Stimulated activated CD8-positive, alpha-beta memory T cell treated with anti-CD3 and anti-CD28 coated beads, Interleukin-12 subunit alpha, Interleukin-12 subunit beta, amount 100 ng/mL, for 24 hours (primary cell): ENCODE results near the gene HEATR3.
A peak's percentile ranks its signal among the peaks of the same experiment; 100 is the strongest.

Experiments
- DNase-seq: peaks from one replicate; pipeline ENCODE4 v3.0.0-alpha.2; 2020; ENCODE audit errors: extremely low read depth

Gene HEATR3

GRCh38 chr16:50065624-50066481 is at the start of gene HEATR3:
HEATR3 (plus strand) TSS chr16:50065970; CDS start chr16:50066132, 162 bp downstream.
- peak; percentile 77 for DNase-seq

DNA sequence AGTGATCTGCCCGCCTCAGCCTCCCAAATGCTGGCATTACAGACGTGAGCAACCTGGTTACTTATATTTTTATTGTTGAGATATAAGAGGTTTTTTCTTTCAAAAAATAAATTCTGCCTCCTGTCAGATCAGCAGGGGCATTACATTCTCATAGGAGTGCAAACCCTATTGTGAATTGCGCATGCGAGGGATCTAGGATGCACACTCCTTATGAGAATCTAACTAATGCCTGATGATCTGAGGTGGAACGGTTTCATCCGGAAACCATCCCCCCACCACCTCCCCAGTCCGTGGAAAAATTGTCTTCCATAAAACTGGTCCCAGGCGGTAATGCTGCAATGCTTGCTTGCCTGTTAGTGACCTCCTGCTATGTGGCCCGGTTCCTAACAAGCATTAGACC is 48.2 kb upstream of the HEATR3 start:
- no peak for DNase-seq

DNA sequence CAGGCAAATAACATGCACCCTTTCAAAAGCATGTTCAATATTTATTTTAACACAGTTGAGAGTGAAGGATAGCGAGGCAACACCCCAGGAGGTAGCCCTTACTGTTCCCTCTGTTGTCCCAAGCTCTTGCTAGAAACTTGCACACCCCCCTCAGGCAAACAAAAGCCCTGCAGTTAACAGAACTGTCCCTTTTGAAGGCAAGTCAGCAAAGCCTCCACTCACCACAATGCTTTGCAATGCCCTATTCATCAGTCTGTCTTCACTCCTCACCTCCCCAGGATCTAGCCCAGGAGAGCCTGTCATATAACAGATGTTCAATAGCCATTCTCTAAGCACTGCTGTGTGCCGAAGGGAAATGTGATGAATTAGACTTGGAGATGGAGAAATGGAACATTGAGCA is 44.2 kb upstream of the HEATR3 start:
- no peak for DNase-seq

DNA sequence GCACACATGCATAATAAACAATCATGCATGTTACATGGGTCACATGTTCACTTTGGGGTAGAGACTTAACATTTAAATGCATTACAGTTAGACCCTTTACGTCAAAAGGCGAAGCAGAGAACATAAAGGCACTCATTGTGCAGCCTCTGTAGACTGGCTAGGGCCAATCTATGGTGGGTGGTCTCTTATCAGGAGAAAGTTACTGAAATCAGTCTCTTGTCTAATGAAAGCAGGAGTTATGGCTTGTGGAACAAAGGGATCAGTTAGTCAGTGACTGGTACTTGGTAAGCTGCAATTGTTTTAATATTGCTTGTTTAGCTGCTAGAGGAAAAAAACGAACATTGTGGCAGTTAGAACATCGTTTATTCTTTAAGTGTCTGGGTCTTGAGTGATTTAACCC is 42.1 kb upstream of the HEATR3 start:
- no peak for DNase-seq

DNA sequence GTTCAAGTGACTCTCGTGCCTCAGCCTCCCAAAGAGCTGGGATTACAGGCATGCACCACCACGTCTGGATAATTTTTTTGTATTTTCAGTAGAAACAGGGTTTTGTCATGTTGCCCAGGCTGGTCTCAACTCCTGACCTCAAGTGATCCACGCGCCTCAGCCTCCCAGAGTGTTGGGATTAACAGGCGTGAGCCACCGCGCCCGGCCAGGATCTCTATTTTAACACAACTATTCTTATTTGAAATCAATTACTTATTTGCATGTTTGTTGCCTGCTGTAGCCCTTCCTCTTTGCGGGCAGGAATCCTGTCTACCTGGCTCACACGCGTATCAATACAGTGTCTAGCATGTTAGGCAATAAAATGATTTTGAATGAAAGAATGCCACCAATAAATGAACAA is 41.6 kb upstream of the HEATR3 start:
- DNase-seq, result no peak

- DNase-seq, result peak; percentile 76
Measured at GRCh38 chr16:50024684-50025536, 40.9 kb upstream of the HEATR3 start, which contains the start of gene CNEP1R1. CNEP1R1 (plus strand) TSS chr16:50025225; CDS start chr16:50025316, 91 bp downstream.

- no peak for DNase-seq
Measured at GRCh38 chr16:50025537-50025931, 40.2 kb upstream of the HEATR3 start.

DNA sequence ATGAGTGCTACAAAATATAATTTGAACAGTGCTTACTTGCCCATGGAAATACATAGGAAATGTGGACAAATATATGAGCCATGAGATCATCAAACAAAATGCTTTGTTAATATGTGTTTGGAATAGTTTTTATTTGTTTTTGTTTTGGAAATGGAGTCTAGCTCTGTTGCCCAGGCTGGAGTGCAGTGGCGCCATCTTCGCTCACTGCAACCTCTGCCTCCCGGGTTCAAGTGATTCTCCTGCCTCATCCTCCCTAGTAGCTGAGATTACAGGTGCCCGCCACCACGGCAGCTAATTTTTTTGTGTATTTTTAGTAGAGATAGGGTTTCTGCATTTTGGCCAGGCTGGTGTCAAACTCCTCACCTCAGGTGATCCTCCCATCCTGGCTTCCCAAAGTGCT is 37.9 kb upstream of the HEATR3 start:
- DNase-seq, result no peak

- DNase-seq, result no peak
Measured at GRCh38 chr16:50035468-50035992, 30.2 kb upstream of the HEATR3 start.

DNA sequence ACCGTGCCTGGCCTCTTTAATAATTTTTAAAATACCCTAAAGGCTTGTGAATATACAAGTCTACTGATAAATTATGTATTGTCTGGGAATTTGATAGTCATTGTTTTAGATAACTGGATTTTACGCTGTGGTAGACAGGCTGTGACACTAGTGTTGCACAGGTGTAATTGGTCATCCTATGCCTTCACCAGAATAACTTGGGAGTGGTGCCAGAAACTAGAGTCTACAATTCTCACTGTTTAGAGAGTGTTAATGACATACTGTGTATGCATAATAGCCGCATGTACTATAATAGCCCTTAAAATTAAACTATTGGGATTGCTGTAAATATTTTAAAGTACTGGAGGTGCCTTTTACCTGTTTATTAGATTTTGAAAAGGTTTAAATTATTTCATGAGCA is 29.3 kb upstream of the HEATR3 start:
- no peak for DNase-seq

- no peak for DNase-seq
Measured at GRCh38 chr16:50037662-50038220, 28.0 kb upstream of the HEATR3 start.

- no peak for DNase-seq
Measured at GRCh38 chr16:50038286-50038685, 27.5 kb upstream of the HEATR3 start.

DNA sequence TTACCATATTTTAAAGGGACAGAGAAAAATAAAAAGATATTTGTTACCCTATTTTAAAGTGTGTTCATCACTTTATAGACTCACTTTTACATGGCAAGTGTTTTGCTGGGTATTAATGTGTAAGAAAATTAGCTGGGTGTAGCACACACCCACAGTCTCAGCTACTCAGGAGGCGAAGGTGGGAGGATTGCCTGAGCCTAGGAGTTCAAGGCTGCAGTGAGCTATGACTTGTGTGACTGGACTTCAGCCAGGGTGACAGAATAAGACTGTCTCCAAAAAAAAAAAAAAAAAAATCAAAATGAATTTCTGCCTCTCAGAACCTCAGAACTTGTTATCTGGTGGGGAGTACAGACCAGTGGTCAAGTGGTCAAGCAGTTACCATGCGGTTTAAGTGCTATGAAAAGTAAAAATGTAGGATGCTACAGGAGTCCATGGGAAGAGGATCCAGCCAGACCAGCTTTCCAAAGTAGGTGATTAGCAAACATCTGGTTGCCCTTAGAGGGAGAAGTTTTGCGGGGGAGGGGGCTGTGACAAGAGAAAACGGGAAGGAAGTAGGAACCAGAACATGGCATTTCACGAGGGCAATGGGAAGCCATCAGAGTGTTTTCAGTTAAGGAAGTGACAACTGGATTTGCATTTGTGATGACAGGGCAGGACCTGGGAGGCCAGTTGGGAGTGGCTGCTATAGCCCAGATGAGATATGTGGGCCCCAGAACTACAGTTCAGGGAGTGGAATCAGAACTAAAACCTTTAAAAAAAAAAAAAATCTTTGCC is 26.8 kb upstream of the HEATR3 start:
- no peak for DNase-seq

DNA sequence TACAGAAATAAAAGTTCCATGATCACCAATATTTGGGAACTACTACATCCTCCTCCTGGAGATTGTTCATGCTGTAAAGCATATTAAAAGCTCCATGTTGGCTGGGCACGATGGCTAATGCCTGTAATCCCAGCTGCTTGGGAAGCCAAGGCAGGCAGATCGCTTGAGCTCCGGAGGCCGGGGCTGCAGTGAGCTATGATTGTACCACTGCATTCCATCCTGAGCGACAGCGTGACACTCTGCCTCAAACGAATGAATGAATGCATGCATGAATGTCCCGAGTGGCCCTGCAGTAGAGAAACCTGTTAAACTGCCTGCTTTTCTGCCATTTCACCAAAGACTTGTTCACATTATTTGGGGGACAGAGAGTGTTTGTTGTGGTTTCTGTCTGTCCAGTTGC is 25.8 kb upstream of the HEATR3 start:
- no peak for DNase-seq

- DNase-seq, result no peak
Measured at GRCh38 chr16:50040710-50041109, 25.1 kb upstream of the HEATR3 start.

DNA sequence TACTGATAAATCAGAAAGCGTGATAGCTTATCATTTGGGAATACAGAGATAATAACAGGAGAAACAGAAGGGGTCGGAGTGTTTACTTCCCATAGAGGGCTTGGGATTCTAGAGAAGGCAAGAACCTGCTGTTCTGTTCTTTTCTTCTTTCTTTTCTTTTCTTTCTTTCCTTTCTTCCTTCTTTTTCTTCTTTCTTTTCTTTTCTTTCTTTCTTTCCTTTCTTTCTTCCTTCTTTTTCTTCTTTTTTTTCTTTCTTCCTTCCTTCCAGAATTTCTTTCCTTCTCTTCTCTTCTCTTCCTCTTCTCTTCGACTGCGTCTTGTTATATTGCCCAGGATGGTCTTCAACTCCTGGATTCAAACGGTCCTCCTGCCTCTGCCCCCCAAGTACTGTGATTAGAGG is 22.4 kb upstream of the HEATR3 start:
- no peak for DNase-seq

- DNase-seq, result no peak
Measured at GRCh38 chr16:50045412-50045811, 20.4 kb upstream of the HEATR3 start.

- DNase-seq, result no peak
Measured at GRCh38 chr16:50046853-50047252, 18.9 kb upstream of the HEATR3 start.

- no peak for DNase-seq
Measured at GRCh38 chr16:50047864-50048263, 17.9 kb upstream of the HEATR3 start.

- DNase-seq, result no peak
Measured at GRCh38 chr16:50050802-50051201, 15.0 kb upstream of the HEATR3 start.

- DNase-seq, result no peak
Measured at GRCh38 chr16:50056226-50056625, 9.5 kb upstream of the HEATR3 start.
